Astrocyte (in vitro differentiated cells and primary cell): ENCODE data around the gene PTPRM. TPM values are rescaled to one million over a fixed set of nuclear protein-coding genes. Genes with fewer than 3 reads are reported as not detected.

Experiments
- DNase-seq: peaks from one replicate; pipeline ENCODE4 v3.0.0-alpha.2; 2010; ENCODE audit warnings: low read depth
- FAIRE-seq: peaks from 2 replicates; lab custom pipeline; 2011; peaks lifted over from hg19 to GRCh38; lab: Jason Lieb, UNC
- H2AFZ ChIP-seq: 2 replicates; pipeline ENCODE4 v1.6.0; 2012; ENCODE audit warnings: low read depth, low read length, inconsistent platforms
- H3K27ac ChIP-seq: 2 replicates; pipeline ENCODE4 v1.5.1; 2011; ENCODE audit warnings: low read depth, low read length, inconsistent platforms
- H3K27me3 ChIP-seq: 2 replicates; pipeline ENCODE4 v1.6.0; 2011; ENCODE audit warnings: low read length, inconsistent platforms; ENCODE audit not compliant: insufficient read depth
- H3K36me3 ChIP-seq: 2 replicates; pipeline ENCODE4 v1.5.1; 2011; ENCODE audit warnings: low read length, inconsistent platforms; ENCODE audit not compliant: insufficient read depth
- H3K4me1 ChIP-seq: 2 replicates; pipeline ENCODE4 v1.5.1; 2011; ENCODE audit warnings: low read length, inconsistent platforms; ENCODE audit not compliant: insufficient read depth
- H3K4me2 ChIP-seq: 2 replicates; pipeline ENCODE4 v1.6.0; 2012; ENCODE audit warnings: low read length, inconsistent platforms
- H3K4me3 ChIP-seq: 2 replicates; pipeline ENCODE4 v1.5.1; 2011; ENCODE audit warnings: low read depth, mild to moderate bottlenecking, low read length, inconsistent platforms; ENCODE audit not compliant: insufficient read depth
- H3K79me2 ChIP-seq: 2 replicates; pipeline ENCODE4 v1.6.0; 2012; ENCODE audit warnings: mild to moderate bottlenecking, low read length, inconsistent platforms; ENCODE audit not compliant: insufficient read depth
- H3K9ac ChIP-seq: 2 replicates; pipeline ENCODE4 v1.6.0; 2012; ENCODE audit warnings: mild to moderate bottlenecking, low read length, inconsistent platforms
- H3K9me3 ChIP-seq: 2 replicates; pipeline ENCODE4 v1.5.1; 2012; ENCODE audit warnings: low read depth, mild to moderate bottlenecking, low read length, inconsistent platforms; ENCODE audit not compliant: insufficient read depth
- H4K20me1 ChIP-seq: 2 replicates; pipeline ENCODE4 v1.6.0; 2012; ENCODE audit warnings: low read length, inconsistent platforms; ENCODE audit not compliant: insufficient read depth
- H3K27ac Mint-ChIP-seq: one replicate; pipeline ENCODE4 v1.8.0; 2021; ENCODE audit warnings: mild to moderate bottlenecking, mixed read lengths; ENCODE audit not compliant: unreplicated experiment
- H3K27me3 Mint-ChIP-seq: one replicate; pipeline ENCODE4 v1.8.0; 2021; ENCODE audit warnings: low read depth, mixed read lengths; ENCODE audit not compliant: unreplicated experiment
- H3K36me3 Mint-ChIP-seq: one replicate; pipeline ENCODE4 v1.8.0; 2021; ENCODE audit warnings: low read depth, mixed read lengths; ENCODE audit not compliant: unreplicated experiment
- H3K4me1 Mint-ChIP-seq: one replicate; pipeline ENCODE4 v1.8.0; 2021; ENCODE audit warnings: low read depth, mixed read lengths; ENCODE audit not compliant: unreplicated experiment
- H3K4me3 Mint-ChIP-seq: one replicate; pipeline ENCODE4 v1.8.0; 2021; ENCODE audit warnings: mild to moderate bottlenecking, moderate library complexity, mixed read lengths; ENCODE audit not compliant: unreplicated experiment
- H3K9me3 Mint-ChIP-seq: one replicate; pipeline ENCODE4 v1.8.0; 2021; ENCODE audit warnings: mild to moderate bottlenecking, mixed read lengths; ENCODE audit not compliant: unreplicated experiment
- CTCF ChIP-seq: IDR thresholded peaks from 2 replicates; pipeline ENCODE4 v1.5.1; 2011; ENCODE audit warnings: low read depth, mild to moderate bottlenecking, inconsistent platforms, low read length, moderate library complexity; ENCODE audit not compliant: insufficient read depth
- EZH2 ChIP-seq: IDR thresholded peaks from 2 replicates; pipeline ENCODE4 v1.6.1; 2012; ENCODE audit warnings: mild to moderate bottlenecking, low read length, inconsistent platforms; ENCODE audit not compliant: insufficient read depth
- total RNA-seq: library from RNA; stranded (reverse); gene quantifications from 2 replicates; pipeline ENCODE4 v1.2.1, GENCODE V29; 2021

PTPRM gene
- total RNA-seq, 1 donor from 2014 or later = 59.6 TPM

- H3K4me1 ChIP-seq = peaks cover 5% of the 10 kb centered on the region
- H3K4me1 Mint-ChIP-seq = no peaks in the 10 kb centered on the region
- H3K36me3 Mint-ChIP-seq = peaks cover 14% of the 10 kb centered on the region
- no peaks in the 10 kb centered on the region for H3K27me3 Mint-ChIP-seq
- H3K9ac ChIP-seq = no peak overlapping the region
- no peak overlapping the region for H2AFZ ChIP-seq
- H4K20me1 ChIP-seq = no peaks in the 10 kb centered on the region
- no peaks in the 10 kb centered on the region for H3K9me3 ChIP-seq
- H3K9me3 Mint-ChIP-seq = no peaks in the 10 kb centered on the region
- no peaks in the 10 kb centered on the region for H3K27me3 ChIP-seq
- no peaks in the 10 kb centered on the region for H3K79me2 ChIP-seq
- H3K4me3 Mint-ChIP-seq = no peak overlapping the region
- H3K27ac Mint-ChIP-seq = no peak overlapping the region
- FAIRE-seq (no peak), DNase-seq (no peak)
- H3K4me3 ChIP-seq = no peak overlapping the region
- H3K27ac ChIP-seq = no peak overlapping the region
- H3K4me2 ChIP-seq = no peak overlapping the region
- H3K36me3 ChIP-seq = peaks cover 2% of the 10 kb centered on the region
- TF ChIP-seq EZH2 (no peak), CTCF (no peak)
Observed at GRCh38 chr18:8379187-8379941, 812.2 kb downstream of the PTPRM start.

- Mint-ChIP-seq H3K27me3 (no peaks in the 10 kb centered on the region), H3K4me1 (no peaks in the 10 kb centered on the region), H3K27ac (no peak overlapping the region), H3K36me3 (peaks cover 20% of the 10 kb centered on the region), H3K4me3 (no peak overlapping the region), H3K9me3 (no peaks in the 10 kb centered on the region)
- TF ChIP-seq CTCF = no peak
- Histone ChIP-seq H3K9me3 (no peaks in the 10 kb centered on the region), H3K4me1 (peaks cover 5% of the 10 kb centered on the region), H3K9ac (no peak overlapping the region), H2AFZ (no peak overlapping the region), H3K27me3 (no peaks in the 10 kb centered on the region), H3K4me3 (no peak overlapping the region), H3K4me2 (no peak overlapping the region), H3K79me2 (no peaks in the 10 kb centered on the region), H4K20me1 (no peaks in the 10 kb centered on the region), H3K27ac (no peak overlapping the region), H3K36me3 (peaks cover 2% of the 10 kb centered on the region)
- FAIRE-seq = no peak
- no peak for DNase-seq
Observed at GRCh38 chr18:8380006-8380405, 812.9 kb downstream of the PTPRM start.

GRCh38 chr18:8380926-8381325 lies 813.8 kb downstream of the PTPRM start:
- no peak for FAIRE-seq
- no peak overlapping the region for H3K4me2 ChIP-seq

More at GRCh38 chr18:8380926-8381325, 813.8 kb downstream of the PTPRM start:
- Histone ChIP-seq H3K9ac (no peak overlapping the region), H3K79me2 (no peaks in the 10 kb centered on the region), H3K9me3 (no peaks in the 10 kb centered on the region), H3K36me3 (peaks cover 2% of the 10 kb centered on the region), H3K4me1 (peaks cover 5% of the 10 kb centered on the region), H3K27ac (no peak overlapping the region), H3K4me3 (no peak overlapping the region), H4K20me1 (no peaks in the 10 kb centered on the region), H2AFZ (no peak overlapping the region), H3K27me3 (no peaks in the 10 kb centered on the region)
- H3K27ac Mint-ChIP-seq = no peak overlapping the region
- no peaks in the 10 kb centered on the region for H3K4me1 Mint-ChIP-seq
- TF ChIP-seq CTCF (no peak), EZH2 (no peak)
- H3K27me3 Mint-ChIP-seq = no peaks in the 10 kb centered on the region
- H3K4me3 Mint-ChIP-seq = no peak overlapping the region
- peaks cover 23% of the 10 kb centered on the region for H3K36me3 Mint-ChIP-seq
- H3K9me3 Mint-ChIP-seq = no peaks in the 10 kb centered on the region
- peak; percentile 73 for DNase-seq
